DOHH2 (cell line): ENCODE measurements around the gene MYO1D.

ENCODE experiments used
- H3F3A ChIP-seq: fragments of 200-600 bp; sonication (generic), shearing (Covaris generic); 2 replicates; pipeline ENCODE4 v1.6.0; 2016; ENCODE audit warnings: antibody characterized with exemption, mild to moderate bottlenecking; ENCODE audit not compliant: control insufficient read depth, insufficient read depth
- H3K27ac ChIP-seq: fragments of 200-600 bp; sonication (generic); 2 replicates; pipeline ENCODE4 v1.5.1; 2014; ENCODE audit warnings: low read depth, mild to moderate bottlenecking, low read length, moderate library complexity
- H3K27me3 ChIP-seq: fragments of 200-600 bp; sonication (generic); 2 replicates; pipeline ENCODE4 v1.6.1; 2014; ENCODE audit warnings: mild to moderate bottlenecking, low read length, mixed read lengths; ENCODE audit not compliant: control insufficient read depth
- H3K36me3 ChIP-seq: fragments of 200-600 bp; sonication (generic); 2 replicates; pipeline ENCODE4 v1.6.1; 2014; ENCODE audit warnings: mild to moderate bottlenecking, low read length, moderate library complexity, mixed read lengths; ENCODE audit not compliant: control insufficient read depth
- H3K4me1 ChIP-seq: fragments of 200-600 bp; sonication (generic); 2 replicates; pipeline ENCODE4 v1.6.1; 2014; ENCODE audit warnings: mild to moderate bottlenecking, low read length, mixed read lengths; ENCODE audit not compliant: control insufficient read depth
- H3K4me2 ChIP-seq: fragments of 200-600 bp; sonication (generic); 2 replicates; pipeline ENCODE4 v1.6.0; 2014; ENCODE audit warnings: mild to moderate bottlenecking, low read length, moderate library complexity
- H3K4me3 ChIP-seq: fragments of 200-600 bp; sonication (generic); 2 replicates; pipeline ENCODE4 v1.5.1; 2014; ENCODE audit warnings: mild to moderate bottlenecking, low read length, mixed read lengths
- H3K79me2 ChIP-seq: fragments of 200-600 bp; sonication (generic); 2 replicates; pipeline ENCODE4 v1.6.1; 2014; ENCODE audit warnings: mild to moderate bottlenecking, low read length, mixed read lengths; ENCODE audit not compliant: control insufficient read depth
- H3K9me2 ChIP-seq: fragments of 200-600 bp; sonication (generic); replicated peaks from 2 replicates; pipeline ENCODE4 v1.6.1; 2014; ENCODE audit warnings: mild to moderate bottlenecking, low read length, mixed read lengths; ENCODE audit not compliant: control insufficient read depth
- H3K9me3 ChIP-seq: fragments of 200-600 bp; sonication (generic); 2 replicates; pipeline ENCODE4 v1.6.1; 2014; ENCODE audit warnings: antibody characterized with exemption, low read length, mixed read lengths; ENCODE audit not compliant: control insufficient read depth, insufficient read depth
- H4K20me1 ChIP-seq: fragments of 200-600 bp; sonication (generic); 2 replicates; pipeline ENCODE4 v1.6.0; 2014; ENCODE audit warnings: low read depth, mild to moderate bottlenecking, antibody characterized with exemption, low read length, moderate library complexity; ENCODE audit not compliant: control insufficient read depth, insufficient read depth
- CTCF ChIP-seq: fragments of 200-600 bp; sonication (generic); IDR thresholded peaks from one replicate; pipeline ENCODE4 v1.5.1; 2014; ENCODE audit warnings: antibody characterized with exemption, mild to moderate bottlenecking, low read depth, low read length; ENCODE audit not compliant: poor library complexity, severe bottlenecking
- EZH2phosphoT487 ChIP-seq: fragments of 200-600 bp; sonication (generic); IDR thresholded peaks from 2 replicates; pipeline ENCODE4 v1.6.1; 2017; ENCODE audit warnings: borderline replicate concordance, mild to moderate bottlenecking, antibody characterized with exemption, low read length, moderate library complexity, mixed read lengths

MYO1D gene

GRCh38 chr17:32516940-32517701, 359.8 kb downstream of the MYO1D start:
- no peaks in the 10 kb centered on the region for H3K79me2 ChIP-seq
- H3K27me3 ChIP-seq, result peaks cover 81% of the 10 kb centered on the region
- no peak overlapping the region for H3K4me3 ChIP-seq
- H3K9me2 ChIP-seq, result no peaks in the 10 kb centered on the region
- no peaks in the 10 kb centered on the region for H4K20me1 ChIP-seq
- H3F3A ChIP-seq, result 0 out of 2 replicates have a peak, but pooled peaks cover 2% of the 10 kb centered on the region
- H3K36me3 ChIP-seq, result no peaks in the 10 kb centered on the region
- no peaks in the 10 kb centered on the region for H3K9me3 ChIP-seq
- H3K4me1 ChIP-seq, result peaks cover 61% of the 10 kb centered on the region
- H3K27ac ChIP-seq, result no peak overlapping the region
- no peak overlapping the region for H3K4me2 ChIP-seq
- TF ChIP-seq CTCF, result no peak
- peak; percentile 42; the same call in 1 of the 2 replicates for TF ChIP-seq EZH2phosphoT487

GRCh38 chr17:32516450-32516849, 360.5 kb downstream of the MYO1D start:
- Histone ChIP-seq H3K4me1 (peaks cover 62% of the 10 kb centered on the region), H3F3A (0 out of 2 replicates have a peak, but pooled peaks cover 2% of the 10 kb centered on the region), H3K9me2 (no peaks in the 10 kb centered on the region), H3K36me3 (no peaks in the 10 kb centered on the region), H3K27me3 (peaks cover 81% of the 10 kb centered on the region), H3K4me2 (no peak overlapping the region), H3K4me3 (no peak overlapping the region), H3K79me2 (no peaks in the 10 kb centered on the region), H3K9me3 (no peaks in the 10 kb centered on the region), H4K20me1 (no peaks in the 10 kb centered on the region), H3K27ac (no peak overlapping the region)
- no peak for TF ChIP-seq EZH2phosphoT487
- no peak for TF ChIP-seq CTCF

GRCh38 chr17:32515677-32516383, 361.1 kb downstream of the MYO1D start:
- Histone ChIP-seq H3K79me2 (no peaks in the 10 kb centered on the region), H3K9me3 (no peaks in the 10 kb centered on the region), H3K4me2 (no peak overlapping the region), H3K4me1 (peaks cover 62% of the 10 kb centered on the region), H3K27me3 (peaks cover 75% of the 10 kb centered on the region), H3K27ac (no peak overlapping the region), H3F3A (0 out of 2 replicates have a peak, but pooled peaks cover 2% of the 10 kb centered on the region), H3K36me3 (no peaks in the 10 kb centered on the region), H4K20me1 (no peaks in the 10 kb centered on the region), H3K9me2 (no peaks in the 10 kb centered on the region), H3K4me3 (no peak overlapping the region)
- TF ChIP-seq CTCF (no peak), EZH2phosphoT487 (no peak)
